Gastrocnemius medialis (tissue), 4 donors: ENCODE measurements around the gene ITGB3.

Experiments
- CTCF ChIP-seq, 5 experiments: fragments of 450-650 bp in 3 of 5; fragments of 200-600 bp in 2 of 5; sonication (generic) in 2 of 5; IDR thresholded peaks in 4 of 5; conservative IDR thresholded peaks in 1 of 5; 1 replicate in 4 of 5; 2 replicates in 1 of 5; pipeline ENCODE4 v1.5.1; 2016 to 2019; ENCODE audit warnings: antibody characterized with exemption in 5 of 5, mild to moderate bottlenecking in 3 of 5, moderate library complexity in 3 of 5
- POLR2A ChIP-seq, 2 donors: fragments of 450-650 bp; IDR thresholded peaks; one replicate each; pipeline ENCODE4 v1.6.1; 2017; ENCODE audit warnings: antibody characterized with exemption in 2 of 2, mild to moderate bottlenecking in 2 of 2, moderate library complexity in 2 of 2

DNA sequence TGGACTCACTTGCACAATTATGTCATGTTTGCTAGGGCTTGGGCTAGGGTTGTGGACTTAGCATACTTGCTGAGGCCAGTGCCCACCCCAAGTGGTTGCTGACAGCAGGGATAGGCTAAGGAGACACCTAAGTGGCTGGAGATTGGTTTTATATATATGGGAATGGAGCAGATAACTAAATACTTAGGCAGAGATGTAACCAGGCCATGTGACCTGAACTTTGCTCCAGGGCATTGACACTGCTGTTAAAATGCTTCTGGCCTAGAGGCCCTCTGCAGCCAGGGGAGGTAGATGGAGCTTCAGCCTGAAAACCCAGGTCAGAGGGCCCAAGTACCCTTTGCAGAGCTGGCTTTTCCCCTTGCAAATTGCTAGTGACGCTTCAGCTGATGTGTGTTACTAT is 1.4 kb upstream of the ITGB3 start:
- TF ChIP-seq CTCF (IDR thresholded peaks at IDR 0.05 in 4 of 5, conservative IDR thresholded peaks at IDR 0.05 in 1 of 5) (no peak), POLR2A (IDR thresholded peaks at IDR 0.05) (no peak)
